Type B pancreatic cell (in vitro differentiated cells): ENCODE data around the gene RPUSD3. TPM values are rescaled to one million over a fixed set of nuclear protein-coding genes. Genes with fewer than 3 reads are reported as not detected.

Experiments
- DNase-seq: peaks from one replicate; pipeline ENCODE4 v3.0.0; 2021; ENCODE audit warnings: mixed read lengths; ENCODE audit not compliant: unreplicated experiment; ENCODE audit errors: extremely low spot score
- H3K27ac Mint-ChIP-seq: 2 replicates; pipeline ENCODE4 v1.8.0; 2021; ENCODE audit warnings: mild to moderate bottlenecking, mixed read lengths
- H3K27me3 Mint-ChIP-seq: 2 replicates; pipeline ENCODE4 v1.8.0; 2021; ENCODE audit warnings: mixed read lengths
- H3K36me3 Mint-ChIP-seq: 2 replicates; pipeline ENCODE4 v1.8.0; 2021; ENCODE audit warnings: mixed read lengths
- H3K4me1 Mint-ChIP-seq: one replicate; pipeline ENCODE4 v1.8.0; 2021; ENCODE audit warnings: mixed read lengths; ENCODE audit not compliant: unreplicated experiment
- H3K4me3 Mint-ChIP-seq: 2 replicates; pipeline ENCODE4 v1.8.0; 2021; ENCODE audit warnings: mild to moderate bottlenecking, mixed read lengths
- H3K9me3 Mint-ChIP-seq: 2 replicates; pipeline ENCODE4 v1.8.0; 2021; ENCODE audit warnings: mixed read lengths
- total RNA-seq: library from RNA; stranded (reverse); gene quantifications from 2 replicates; pipeline ENCODE4 v1.2.1, GENCODE V29; 2021; ENCODE audit warnings: low replicate concordance
- TF ChIP-seq, protein P1 (sequence below): fragments of 200-600 bp; sonication (generic); conservative IDR thresholded peaks from 2 replicates; pipeline ENCODE4 v1.5.0; 2021; ENCODE audit warnings: antibody characterized with exemption, mild to moderate bottlenecking

Gene RPUSD3
- total RNA-seq, 1 donor from 2014 or later: 55.0 TPM

DNA sequence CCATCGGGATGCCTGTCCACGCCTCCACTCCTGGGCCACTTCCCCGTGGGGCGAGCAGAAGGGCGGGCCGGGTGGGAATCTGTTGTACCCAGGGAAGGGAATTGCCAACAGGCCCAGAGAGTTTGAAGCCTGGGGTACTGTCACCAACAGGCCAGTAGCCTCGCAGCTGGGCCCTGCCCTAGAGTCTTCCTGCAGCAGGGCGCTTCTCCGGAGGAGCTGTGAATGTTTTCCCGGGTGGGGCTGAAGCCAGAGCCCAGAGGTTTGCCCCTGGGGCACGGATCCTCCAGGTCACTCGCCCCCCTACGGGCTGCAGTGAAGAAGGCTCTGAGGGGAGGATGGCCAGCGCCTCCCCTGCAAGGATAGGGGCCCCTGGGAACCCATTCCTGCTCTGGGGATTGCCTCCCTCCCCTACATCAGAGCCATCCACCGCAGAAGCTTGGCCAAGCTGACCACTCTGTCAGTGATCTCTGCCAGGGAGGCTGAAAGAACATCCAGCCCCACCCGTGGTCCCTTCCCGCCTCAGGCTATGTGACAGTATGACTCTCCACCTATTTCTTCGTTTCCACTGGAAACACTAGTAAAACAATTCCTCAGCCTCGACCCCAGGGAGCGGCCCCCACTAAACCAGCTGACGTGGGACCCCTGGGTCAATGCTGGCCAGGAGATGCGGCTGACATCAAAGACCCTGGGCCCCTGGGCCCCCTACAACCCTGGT, 19.4 kb upstream of the RPUSD3 start:
- Mint-ChIP-seq H3K9me3 (no peaks in the 10 kb centered on the region), H3K4me1 (peaks cover 16% of the 10 kb centered on the region), H3K27me3 (peaks cover 2% of the 10 kb centered on the region)

DNA sequence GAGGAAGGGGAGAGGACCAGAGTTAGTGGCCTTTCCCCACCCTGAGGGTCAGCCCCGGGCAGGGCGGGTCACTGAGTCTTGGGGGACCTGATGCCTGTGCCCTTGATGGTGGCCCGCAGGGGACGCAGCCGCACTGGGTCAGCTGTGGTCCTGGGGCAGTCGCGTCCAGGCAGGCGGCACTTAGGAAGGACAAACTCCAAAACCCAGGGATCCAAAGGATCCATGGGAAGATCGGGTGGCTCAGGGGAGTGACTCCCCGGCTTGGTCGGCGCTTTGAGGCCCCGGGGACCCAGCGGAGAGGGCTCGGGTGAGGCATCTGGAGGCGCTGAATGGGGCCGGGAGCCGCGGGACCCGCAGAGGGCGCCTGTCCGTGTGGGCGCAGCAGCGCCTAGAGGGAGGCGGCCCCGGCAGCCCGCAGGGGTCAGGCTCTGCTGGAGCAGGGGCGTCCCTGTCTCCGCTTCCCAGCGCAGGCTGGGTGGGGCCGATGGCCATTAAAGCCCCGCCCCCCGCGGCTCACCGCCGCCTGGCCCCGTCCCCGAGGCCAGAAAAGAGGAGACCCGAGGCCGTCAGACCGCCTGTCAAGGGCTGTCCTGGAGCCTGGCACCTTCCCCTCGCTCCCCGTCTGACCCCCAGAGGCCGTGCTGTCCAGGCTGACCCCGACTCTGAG, 18.7 kb upstream of the RPUSD3 start:
- Mint-ChIP-seq H3K9me3 (no peaks in the 10 kb centered on the region), H3K36me3 (no peaks in the 10 kb centered on the region), H3K4me1 (peaks cover 16% of the 10 kb centered on the region), H3K4me3 (peak overlapping the region; percentile 44), H3K27me3 (peaks cover 2% of the 10 kb centered on the region), H3K27ac (no peak overlapping the region)
- DNase-seq: no peak
- TF ChIP-seq, protein P1, sequence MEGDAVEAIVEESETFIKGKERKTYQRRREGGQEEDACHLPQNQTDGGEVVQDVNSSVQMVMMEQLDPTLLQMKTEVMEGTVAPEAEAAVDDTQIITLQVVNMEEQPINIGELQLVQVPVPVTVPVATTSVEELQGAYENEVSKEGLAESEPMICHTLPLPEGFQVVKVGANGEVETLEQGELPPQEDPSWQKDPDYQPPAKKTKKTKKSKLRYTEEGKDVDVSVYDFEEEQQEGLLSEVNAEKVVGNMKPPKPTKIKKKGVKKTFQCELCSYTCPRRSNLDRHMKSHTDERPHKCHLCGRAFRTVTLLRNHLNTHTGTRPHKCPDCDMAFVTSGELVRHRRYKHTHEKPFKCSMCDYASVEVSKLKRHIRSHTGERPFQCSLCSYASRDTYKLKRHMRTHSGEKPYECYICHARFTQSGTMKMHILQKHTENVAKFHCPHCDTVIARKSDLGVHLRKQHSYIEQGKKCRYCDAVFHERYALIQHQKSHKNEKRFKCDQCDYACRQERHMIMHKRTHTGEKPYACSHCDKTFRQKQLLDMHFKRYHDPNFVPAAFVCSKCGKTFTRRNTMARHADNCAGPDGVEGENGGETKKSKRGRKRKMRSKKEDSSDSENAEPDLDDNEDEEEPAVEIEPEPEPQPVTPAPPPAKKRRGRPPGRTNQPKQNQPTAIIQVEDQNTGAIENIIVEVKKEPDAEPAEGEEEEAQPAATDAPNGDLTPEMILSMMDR: peak; percentile 57

More for the DNA sequence above, 19.4 kb upstream of the RPUSD3 start:
- Mint-ChIP-seq H3K36me3 (no peaks in the 10 kb centered on the region), H3K4me3 (peak overlapping the region; percentile 49), H3K27ac (no peak overlapping the region)
- DNase-seq: no peak
- TF ChIP-seq, protein P1: no peak

DNA sequence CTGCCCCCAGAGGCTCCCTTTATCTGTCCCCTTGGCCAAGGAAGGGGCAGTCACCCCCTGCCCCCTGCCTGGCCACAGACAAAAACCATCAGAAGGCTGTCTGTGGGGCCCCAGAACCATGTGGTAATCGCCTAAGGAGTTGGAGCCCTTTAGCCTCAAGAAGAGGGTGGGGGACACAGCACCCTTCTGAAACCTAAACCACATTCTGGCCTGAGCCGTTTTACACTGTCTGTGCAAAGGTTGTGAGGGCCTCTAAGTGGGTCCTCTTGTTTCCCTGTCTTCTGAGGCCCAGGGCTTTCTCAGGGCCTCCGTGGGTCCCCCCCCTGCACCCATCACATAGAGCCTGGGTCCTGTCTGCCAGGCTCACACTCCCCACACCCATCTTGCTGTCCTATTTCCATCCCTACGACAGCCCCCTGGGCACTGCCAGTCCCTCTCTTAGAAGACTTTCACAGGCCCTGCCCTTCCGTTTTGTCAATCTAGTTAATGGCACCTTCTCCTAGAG, 17.9 kb upstream of the RPUSD3 start:
- peak overlapping the region; percentile 44 for H3K4me3 Mint-ChIP-seq
- H3K4me1 Mint-ChIP-seq: peaks cover 16% of the 10 kb centered on the region
- no peaks in the 10 kb centered on the region for H3K9me3 Mint-ChIP-seq
- peak overlapping the region; percentile 51 for H3K27ac Mint-ChIP-seq
- no peak for DNase-seq
- H3K36me3 Mint-ChIP-seq: no peaks in the 10 kb centered on the region
- H3K27me3 Mint-ChIP-seq: peaks cover 2% of the 10 kb centered on the region
- TF ChIP-seq, protein P1: no peak

DNA sequence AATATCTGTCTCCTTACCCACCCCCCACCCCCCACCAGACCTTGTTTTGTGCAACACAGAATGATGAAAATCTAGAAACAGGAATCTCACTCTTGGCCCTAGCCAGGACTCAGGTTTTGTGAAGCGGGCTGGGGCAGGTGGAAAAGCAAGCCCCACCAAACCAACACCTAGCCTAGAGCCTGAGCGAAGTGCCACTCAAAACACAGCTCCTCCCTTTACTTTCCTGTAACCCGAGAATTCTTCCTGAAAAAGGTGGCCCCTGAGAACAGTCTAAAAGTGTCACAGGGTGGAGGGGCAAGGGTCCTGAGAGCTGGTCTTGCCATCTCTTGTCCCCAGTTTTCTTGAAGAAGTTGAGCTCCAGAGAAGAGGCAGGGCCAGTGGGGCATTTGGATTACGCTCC, 17.4 kb upstream of the RPUSD3 start:
- H3K27ac Mint-ChIP-seq: no peak overlapping the region

DNA sequence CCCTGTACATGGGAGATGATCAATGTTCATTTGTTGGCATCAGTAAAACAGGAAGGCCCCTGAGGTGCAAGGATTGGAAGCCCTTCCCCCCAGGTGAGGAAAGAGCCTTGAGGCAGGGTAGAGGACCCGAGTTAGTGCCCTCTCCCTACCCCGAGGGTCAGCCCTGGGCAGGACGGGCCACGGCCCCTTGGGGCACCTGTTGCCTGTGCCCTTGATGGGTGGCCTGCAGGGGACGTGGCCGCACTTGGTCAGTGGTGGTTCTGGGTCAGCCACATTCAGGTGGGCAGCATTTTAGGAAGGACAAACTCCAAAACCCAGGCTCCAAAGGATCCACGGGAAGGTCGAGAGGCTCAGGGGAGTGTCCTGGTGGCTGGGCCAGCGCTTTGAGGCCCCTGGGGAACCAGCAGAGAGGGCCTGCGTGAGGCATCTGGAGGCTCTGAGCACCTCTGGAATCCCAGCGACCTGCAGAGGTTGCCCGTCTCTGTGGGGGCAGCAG, 15.8 kb upstream of the RPUSD3 start:
- peaks cover 17% of the 10 kb centered on the region for H3K4me1 Mint-ChIP-seq
- no peaks in the 10 kb centered on the region for H3K36me3 Mint-ChIP-seq
- no peak overlapping the region for H3K4me3 Mint-ChIP-seq
- H3K27me3 Mint-ChIP-seq: peaks cover 2% of the 10 kb centered on the region
- no peak overlapping the region for H3K27ac Mint-ChIP-seq
- TF ChIP-seq, protein P1: no peak
- no peak for DNase-seq
- no peaks in the 10 kb centered on the region for H3K9me3 Mint-ChIP-seq

More for the DNA sequence above, 17.4 kb upstream of the RPUSD3 start:
- no peak for DNase-seq
- TF ChIP-seq, protein P1: no peak
- Mint-ChIP-seq H3K4me1 (peaks cover 16% of the 10 kb centered on the region), H3K9me3 (no peaks in the 10 kb centered on the region), H3K36me3 (no peaks in the 10 kb centered on the region), H3K4me3 (no peak overlapping the region), H3K27me3 (peaks cover 2% of the 10 kb centered on the region)
